Measurements from ENCODE around the gene EEF2KMT. TPM values are rescaled to one million over a fixed set of nuclear protein-coding genes. Genes with fewer than 3 reads are reported as not detected.
"Not testable (repeated sequence)": the region's sequence is repeated elsewhere in the genome, so short reads cannot be mapped to it uniquely, and the experiment has no call there.

The EEF2KMT gene
- 7.8 and 18.5 TPM in 2 replicates for total RNA-seq (2011; cell fraction: chromatin; rRNA removed; ENCODE audit: low replicate concordance)
- 14.2 and 21.7 TPM in 2 replicates for total RNA-seq (2011; cell fraction: nucleolus; rRNA removed)
- 11.4 and 11.5 TPM in 2 replicates for total RNA-seq (2011; cell fraction: nucleoplasm; rRNA removed)
- total RNA-seq (2014; rRNA removed) (19.5 and 26.2 TPM in 2 replicates), total RNA-seq (2014; rRNA removed; fragmentation: Illumina TruSeq; extraction: Trizol) (10.3 and 10.4 TPM in 2 replicates), total RNA-seq (2015; rRNA removed; fragmentation: Illumina TruSeq; extraction: Trizol) (12.8 and 13.8 TPM in 2 replicates), total RNA-seq (2021) (22.7 and 25.3 TPM in 2 replicates), polyA plus RNA-seq (2011; rRNA removed) (7.8 and 8.4 TPM in 2 replicates), polyA plus RNA-seq (2014; fragmentation: Illumina TruSeq; extraction: Trizol) (15.6 and 16.5 TPM in 2 replicates), polyA plus RNA-seq (2014; fragmentation: Nextera tagmentation; extraction: Ambion mirVana) (1 to 10 TPM; 4.2 to 8.9 TPM), polyA plus RNA-seq (2014; rRNA removed) (13.3 and 19.1 TPM in 2 replicates), polyA minus RNA-seq (2011; rRNA and poly(A)+ RNA removed) (3.6 and 7.5 TPM in 2 replicates), Bru-seq, nascent RNA (percentile 64 among the genes with signal in this experiment), BruChase-seq, experiment 1, labeled RNA remaining after a 2-hour chase (percentile 44 among the genes with signal in this experiment), BruChase-seq, experiment 2, labeled RNA remaining after a 6-hour chase (percentile 42 among the genes with signal in this experiment)
- 7.0 and 26.1 TPM in 2 replicates for polyA plus RNA-seq (2011; cell fraction: cytosol; rRNA removed)
- polyA plus RNA-seq (2011; cell fraction: nucleus; rRNA removed) = 9.8 and 25.4 TPM in 2 replicates
- polyA plus RNA-seq (2012) = 11.7 and 17.5 TPM in 2 replicates
- polyA minus RNA-seq (2011; cell fraction: cytosol; rRNA and poly(A)+ RNA removed) = 9.0 TPM in 2 replicates
- 10.0 and 11.4 TPM in 2 replicates for polyA minus RNA-seq (2011; cell fraction: nucleus; rRNA and poly(A)+ RNA removed)
- long read RNA-seq, experiment 1, transcript EEF2KMT-201 (8 exons, 2,390 nt) = major isoform, 32 of 176 reads
- long read RNA-seq, experiment 1, transcript EEF2KMT-202 (7 exons, 2,268 nt) = minor isoform, 23 of 176 reads
- long read RNA-seq, experiment 1, transcript EEF2KMT-206 (6 exons, 873 nt) = minor isoform, 6 of 176 reads
- long read RNA-seq, experiment 1, partial matches to known transcripts = 34 of 176 reads
- long read RNA-seq, experiment 1, other reads (novel, unspliced or antisense) = 79 of 176 reads
- long read RNA-seq, experiment 2, transcript EEF2KMT-202 (7 exons, 2,268 nt) = major isoform, 9 of 33 reads
- long read RNA-seq, experiment 2, partial matches to known transcripts = 2 of 33 reads
- long read RNA-seq, experiment 2, other reads (novel, unspliced or antisense) = 17 of 33 reads
- long read RNA-seq, experiment 3, transcript EEF2KMT-201 (8 exons, 2,390 nt) = major isoform, 17 of 48 reads
- long read RNA-seq, experiment 3, transcript EEF2KMT-202 (7 exons, 2,268 nt) = minor isoform, 5 of 48 reads
- long read RNA-seq, experiment 3, partial matches to known transcripts = 1 of 48 reads
- long read RNA-seq, experiment 3, other reads (novel, unspliced or antisense) = 23 of 48 reads

- POLR2A ChIA-PET = interaction anchor here (1.0 to 1.2 kb wide), 2 partner anchors 13 to 65 kb away, joined by 3 read pairs; no protein-coding TSS in a partner anchor
- BruUV-seq (replicated peaks); H3K4me1 ChIP-seq (replicated peaks in 1 of 2; ENCODE audit: control insufficient read depth in 2 of 2, insufficient read depth in 2 of 2, low read length in 2 of 2); H3K36me3 ChIP-seq (ENCODE audit: control insufficient read depth, insufficient read depth, low read length); H3K9me1 ChIP-seq (ENCODE audit: control insufficient read depth, insufficient read depth, low read length); H3K9me3 ChIP-seq (replicated peaks; ENCODE audit: control insufficient read depth, insufficient read depth, low read depth, low read length); in situ Hi-C loops (cut with MboI); CTCF ChIA-PET (ENCODE audit: low intra/inter-chr PET ratio); H3K27me3 ChIP-seq (ENCODE audit: control insufficient read depth in 2 of 2, insufficient read depth in 2 of 2, low read length in 2 of 2); intact Hi-C loops (cut with micrococcal nuclease); H3K79me2 ChIP-seq (ENCODE audit: control insufficient read depth, insufficient read depth, low read length); H4K20me1 ChIP-seq (replicated peaks; ENCODE audit: control insufficient read depth, insufficient read depth, low read length); TF ChIP-seq NR2C2 (CRISPR knock-in tag; IDR thresholded peaks at IDR 0.05); MYC (CRISPR knock-in tag; IDR thresholded peaks at IDR 0.05; ENCODE audit: borderline replicate concordance, low read depth): not testable (repeated sequence)
- DNase-seq (ENCODE audit: extremely low read depth in 1 of 4, low spot score in 3 of 4) (peak; percentile 89 to 97 (median 92)), FAIRE-seq (peak; percentile 76), ATAC-seq (peak; percentile 100)
- 1% methylated on average over 36 of the region's 67 CpGs for WGBS (ENCODE audit: insufficient coverage, low coverage, missing lambda C conversion rate)
- peak within 1 kb of the TSS; percentile 83 for H3K4me2 ChIP-seq (ENCODE audit: insufficient read depth, low read length)
- peak within 1 kb of the TSS; percentile 80 for H2AFZ ChIP-seq (ENCODE audit: low read depth, low read length)
- peak within 1 kb of the TSS; percentile 71 to 95 for H3K9ac ChIP-seq (ENCODE audit: insufficient read depth in 1 of 2, low read depth in 2 of 2, low read length in 2 of 2)
- peak within 1 kb of the TSS; percentile 74 for H3K27ac ChIP-seq (ENCODE audit: extremely low read depth, low read depth, low read length)
- peak within 1 kb of the TSS; percentile 66 for H3K4me3 ChIP-seq
- TF ChIP-seq RBFOX2 (IDR thresholded peaks at IDR 0.05; ENCODE audit: low read depth, low read length) (peak; percentile 77), MXI1 (IDR thresholded peaks at IDR 0.05; ENCODE audit: low read depth, low read length) (0 out of 2 replicates have a peak, but pooled peaks have one; percentile 15), GABPB1 (CRISPR knock-in tag; IDR thresholded peaks at IDR 0.05) (0 out of 2 replicates have a peak, but pooled peaks have one; percentile 16), ZFX (CRISPR knock-in tag; IDR thresholded peaks at IDR 0.05) (peak; percentile 80), NFIC (IDR thresholded peaks at IDR 0.05) (peak; percentile 39; the same call in 1 of the 2 replicates), PKNOX1 (IDR thresholded peaks at IDR 0.05) (peak; percentile 42; the same call in 1 of the 2 replicates), NR2C2 (tag; IDR thresholded peaks at IDR 0.05) (peak; percentile 39; the same call in 1 of the 2 replicates), MYC (IDR thresholded peaks at IDR 0.05; ENCODE audit: low read depth, low read length) (peak; percentile 59; the same call in 1 of the 2 replicates), TFAP4 (CRISPR knock-in tag; IDR thresholded peaks at IDR 0.05; ENCODE audit: borderline replicate concordance) (peak; percentile 56; the same call in 1 of the 2 replicates), GABPA (tag; conservative IDR thresholded peaks at IDR 0.05; ENCODE audit: low read depth) (peak; percentile 63)
Observed at GRCh38 chr16:5097470-5098220, at the start of gene EEF2KMT. EEF2KMT (minus strand) TSS chr16:5097795; CDS start chr16:5097739, 56 bp downstream.

Data from K562 (cell line).